IMR-90 (cell line): ENCODE data around the gene ZNF329. TPM values are rescaled to one million over a fixed set of nuclear protein-coding genes. Genes with fewer than 3 reads are reported as not detected.
A peak's percentile ranks its signal among the peaks of the same experiment; 100 is the strongest.

Experiments
- ATAC-seq: fragments of 200-7000 bp; cut with Tn5 transposase; 2 replicates; pipeline ENCODE4 v1.9.1; 2020; ENCODE audit warnings: low read depth, mild to moderate bottlenecking, moderate library complexity
- BruUV-seq: library from RNA; stranded (reverse); fragments of 400-500 nt; replicated peaks from 2 replicates; lab custom pipeline; 2021; lab: Mats Ljungman, UMichigan
- CTCF ChIA-PET: fragments of 300-600 bp; formaldehyde crosslinking; extraction: SDS; loops from one replicate; lab custom pipeline; 2021; ENCODE audit warnings: antibody characterized with exemption; lab: Yijun Ruan, JAX
- POLR2A ChIA-PET: fragments of 300-600 bp; sonication (Branson Sonifier 250); formaldehyde crosslinking; loops from one replicate; lab custom pipeline; 2022; ENCODE audit warnings: antibody characterized with exemption; ENCODE audit not compliant: unreplicated experiment; lab: Charles Lee
- DNase-seq: peaks from one replicate; pipeline ENCODE4 v3.0.0; 2013
- H2AFZ ChIP-seq: replicated peaks from 2 replicates; pipeline ENCODE3; 2013; ENCODE audit warnings: low read length, mild to moderate bottlenecking; ENCODE audit not compliant: poor library complexity
- H2AK5ac ChIP-seq: 2 replicates; pipeline ENCODE4 v1.6.1; 2013; ENCODE audit warnings: low read depth, low read length, inconsistent platforms
- H2AK9ac ChIP-seq: replicated peaks from 2 replicates; pipeline ENCODE3; 2013; ENCODE audit warnings: mild to moderate bottlenecking, low read depth, low read length, moderate library complexity; ENCODE audit not compliant: poor library complexity
- H2BK120ac ChIP-seq: 2 replicates; pipeline ENCODE4 v1.6.1; 2013; ENCODE audit warnings: low read depth, low read length, inconsistent platforms
- H2BK15ac ChIP-seq: 3 replicates; pipeline ENCODE4 v1.6.1; 2013; ENCODE audit warnings: low read depth, low read length, inconsistent platforms
- H2BK20ac ChIP-seq: 2 replicates; pipeline ENCODE4 v1.6.1; 2013; ENCODE audit warnings: low read depth, mild to moderate bottlenecking, inconsistent platforms, low read length, moderate library complexity
- H2BK5ac ChIP-seq: 2 replicates; pipeline ENCODE4 v1.6.1; 2013; ENCODE audit warnings: mild to moderate bottlenecking, low read depth, low read length, inconsistent platforms; ENCODE audit not compliant: poor library complexity, severe bottlenecking
- H3K14ac ChIP-seq: replicated peaks from 2 replicates; pipeline ENCODE4 v1.6.1; 2013; ENCODE audit warnings: low read depth, low read length, inconsistent platforms
- H3K18ac ChIP-seq: 2 replicates; pipeline ENCODE4 v1.6.1; 2013; ENCODE audit warnings: low read depth, low read length, control low read depth
- H3K23ac ChIP-seq: 2 replicates; pipeline ENCODE4 v1.6.1; 2013; ENCODE audit warnings: low read depth, low read length, inconsistent platforms
- H3K27ac ChIP-seq: 2 replicates; pipeline ENCODE4 v1.5.1; 2013; ENCODE audit warnings: mild to moderate bottlenecking, control low read depth, low read length; ENCODE audit not compliant: insufficient read depth
- H3K27me3 ChIP-seq: 2 replicates; pipeline ENCODE4 v1.6.1; 2013; ENCODE audit warnings: low read length; ENCODE audit not compliant: control insufficient read depth, insufficient read depth
- H3K36me3 ChIP-seq: 2 replicates; pipeline ENCODE4 v1.6.1; 2013; ENCODE audit warnings: low read length, mixed read lengths; ENCODE audit not compliant: control insufficient read depth, insufficient read depth
- H3K4ac ChIP-seq: 2 replicates; pipeline ENCODE4 v1.6.1; 2013; ENCODE audit warnings: low read depth, low read length, inconsistent platforms
- H3K4me1 ChIP-seq: 2 replicates; pipeline ENCODE4 v1.6.1; 2013; ENCODE audit warnings: low read length, mixed read lengths; ENCODE audit not compliant: control insufficient read depth, insufficient read depth
- H3K4me2 ChIP-seq: 2 replicates; pipeline ENCODE4 v1.6.1; 2013; ENCODE audit warnings: low read depth, mild to moderate bottlenecking, control low read depth, low read length, moderate library complexity
- H3K4me3 ChIP-seq: 2 replicates; pipeline ENCODE4 v1.5.1; 2013; ENCODE audit warnings: low read depth, mild to moderate bottlenecking, control low read depth, low read length, moderate library complexity; ENCODE audit not compliant: insufficient read depth
- H3K56ac ChIP-seq: 2 replicates; pipeline ENCODE4 v1.6.1; 2013; ENCODE audit warnings: low read length, inconsistent platforms; ENCODE audit not compliant: insufficient read depth; ENCODE audit errors: extremely low read depth
- H3K79me1 ChIP-seq, 2 experiments: 2 replicates each; pipeline ENCODE4 v1.6.1; 2013; ENCODE audit warnings: low read length in 2 of 2, inconsistent platforms in 1 of 2, low read depth in 1 of 2
- H3K9ac ChIP-seq: 2 replicates; pipeline ENCODE4 v1.6.1; 2013; ENCODE audit warnings: low read depth, low read length, control low read depth
- H3K9me1 ChIP-seq: 2 replicates; pipeline ENCODE4 v1.6.1; 2013; ENCODE audit warnings: low read length, inconsistent platforms; ENCODE audit not compliant: insufficient read depth
- H3K9me3 ChIP-seq: 2 replicates; pipeline ENCODE4 v1.6.1; 2013; ENCODE audit warnings: low read length; ENCODE audit not compliant: control insufficient read depth, insufficient read depth
- H4K20me1 ChIP-seq: 2 replicates; pipeline ENCODE4 v1.6.1; 2013; ENCODE audit warnings: low read length, inconsistent platforms; ENCODE audit not compliant: insufficient read depth
- H4K5ac ChIP-seq: 2 replicates; pipeline ENCODE4 v1.6.1; 2013; ENCODE audit warnings: mild to moderate bottlenecking, low read depth, low read length, control low read depth
- H4K8ac ChIP-seq, 2 experiments: 2 replicates each; pipeline ENCODE4 v1.6.1; 2013; ENCODE audit warnings: low read depth in 2 of 2, low read length in 2 of 2, control low read depth in 1 of 2, inconsistent platforms in 1 of 2
- H4K91ac ChIP-seq: 2 replicates; pipeline ENCODE4 v1.6.1; 2013; ENCODE audit warnings: low read depth, low read length, inconsistent platforms; ENCODE audit not compliant: insufficient read depth
- BHLHE40 ChIP-seq: fragments of 150-350 bp; IDR thresholded peaks from 2 replicates; pipeline ENCODE4 v1.6.1; 2016; ENCODE audit warnings: mild to moderate bottlenecking, low read depth, low read length
- CEBPB ChIP-seq: IDR thresholded peaks from 2 replicates; pipeline ENCODE4 v1.6.1; 2012; ENCODE audit warnings: low read depth, low read length, improper control_type of control experiment
- CHD1 ChIP-seq: IDR thresholded peaks from 2 replicates; pipeline ENCODE4 v1.6.1; 2012; ENCODE audit warnings: low read depth, low read length, improper control_type of control experiment
- MAFK ChIP-seq: IDR thresholded peaks from 2 replicates; pipeline ENCODE4 v1.6.1; 2012; ENCODE audit warnings: low read depth, low read length, improper control_type of control experiment
- RCOR1 ChIP-seq: IDR thresholded peaks from 2 replicates; pipeline ENCODE4 v1.6.1; 2012; ENCODE audit warnings: mild to moderate bottlenecking, low read length, improper control_type of control experiment; ENCODE audit not compliant: insufficient replicate concordance
- WGBS, 2 experiments: methylation state at CpG; one replicate each; pipeline versions ENCODE4 v1.1.5 to v1.1.7; 2013; ENCODE audit warnings: missing lambda C conversion rate in 2 of 2; ENCODE audit not compliant: insufficient read length in 1 of 2; ENCODE audit errors: extremely low coverage in 2 of 2; 5-methylcytosine and 5-hydroxymethylcytosine counted together
- dilution Hi-C: fragments of 300-500 bp; cut with HindIII; formaldehyde crosslinking; loops from one replicate; pipeline ENCODE4 v1.14.3; 2018; ENCODE audit warnings: low sequenced_read_pairs; ENCODE audit not compliant: unreplicated experiment
- in situ Hi-C: fragments of 300-500 bp; cut with MboI; formaldehyde crosslinking; loops from 3 replicates; pipeline ENCODE4 v1.14.3; 2019; ENCODE audit warnings: low sequenced_read_pairs, inconsistent platforms, mixed read lengths
- intact Hi-C: fragments of 100-400 bp; cut with micrococcal nuclease; formaldehyde crosslinking; loops from 2 replicates; pipeline ENCODE4 v1.10.0; 2022
- polyA plus RNA-seq, 3 experiments: library from polyadenylated mRNA; depleted of rRNA; stranded (reverse); fragments of >200 nt; gene quantifications; 2 replicates each; pipeline ENCODE4 v1.2.3, GENCODE V29; 2012; ENCODE audit warnings: low replicate concordance in 1 of 3
- total RNA-seq: library from RNA; depleted of rRNA; stranded (reverse); fragments of >200 nt; gene quantifications from 2 replicates; pipeline ENCODE4 v1.2.3, GENCODE V29; 2012
- TF ChIP-seq, protein P1 (sequence below): fragments of 150-350 bp; IDR thresholded peaks from 2 replicates; pipeline ENCODE4 v1.6.1; 2016; ENCODE audit warnings: low read depth, mild to moderate bottlenecking, low read length, moderate library complexity, borderline replicate concordance
- TF ChIP-seq, protein P2 (sequence below): fragments of 150-350 bp; IDR thresholded peaks from 2 replicates; pipeline ENCODE4 v1.6.1; 2017; ENCODE audit warnings: mild to moderate bottlenecking, antibody characterized with exemption, low read length, low read depth

ZNF329 gene
- total and polyA plus RNA-seq, 2 of the 4 experiments (the other 2 are of a cell fraction) = 4.7 to 16.8 TPM

DNA sequence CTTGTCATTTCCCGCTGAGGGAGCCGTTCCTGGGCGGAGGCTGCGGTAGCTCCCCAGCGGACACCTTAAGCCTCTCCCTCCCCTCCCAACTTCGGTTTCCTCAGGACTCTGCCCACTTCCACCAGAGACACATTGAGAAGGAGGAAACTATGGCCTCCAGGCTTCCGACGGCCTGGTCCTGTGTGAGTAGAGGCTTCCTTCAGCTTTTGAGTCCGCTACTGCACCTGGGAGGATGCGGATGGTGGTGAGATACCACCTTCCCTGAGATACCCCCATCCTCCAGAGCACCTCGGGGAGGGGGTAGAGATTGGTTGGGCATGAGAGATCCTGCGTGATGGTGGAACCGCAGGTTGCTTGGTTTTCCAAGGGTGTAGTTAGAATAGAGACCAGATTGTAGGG lies 33.2 kb upstream of the ZNF329 start:
- peak overlapping the region; percentile 85 for H3K4ac ChIP-seq
- POLR2A ChIA-PET = interaction anchor here (1.1 kb wide), 1 partner anchor 13 kb away, joined by 3 read pairs; no protein-coding TSS in a partner anchor

More for the DNA sequence above, 33.2 kb upstream of the ZNF329 start:
- no peaks in the 10 kb centered on the region for H3K4me1 ChIP-seq
- H4K5ac ChIP-seq = peak overlapping the region; percentile 97
- H3K18ac ChIP-seq = peak overlapping the region; percentile 34; the same call in 1 of the 2 replicates
- peak overlapping the region; percentile 98 for H3K4me3 ChIP-seq
- H2AK9ac ChIP-seq = peak overlapping the region; percentile 99
- H3K14ac ChIP-seq = peak overlapping the region; percentile 79
- 29% methylated on average over 1 of the region's 13 CpGs; no CpG with 5 or more reads in 1 of the 2 experiments for WGBS, 2 experiments
- peak overlapping the region; percentile 88 for H2AK5ac ChIP-seq
- H3K27ac ChIP-seq = peak overlapping the region; percentile 91
- ATAC-seq = no peak
- H2BK5ac ChIP-seq = peak overlapping the region; percentile 60
- no peak for DNase-seq
- H3K79me1 ChIP-seq = peaks cover 22 to 31% of the 10 kb centered on the region in 2 experiments; a peak in 3 of 4 replicates
- no peak overlapping the region for H2BK15ac ChIP-seq
- peak overlapping the region; percentile 85 to 100; a peak in 2 of 4 replicates for H4K8ac ChIP-seq
- H3K27me3 ChIP-seq = no peaks in the 10 kb centered on the region
- H3K23ac ChIP-seq = peak overlapping the region; percentile 93; the same call in 1 of the 2 replicates
- peak overlapping the region; percentile 61; the same call in 1 of the 2 replicates for H3K9ac ChIP-seq
- in situ Hi-C loops (no loop called here), dilution Hi-C loops (no loop called here), intact Hi-C loops (loop anchor here (5.0 kb wide), 1 partner anchor 93 kb away; the partner anchor contains the start of gene ZNF8)
- 0 out of 2 replicates have a peak overlapping the region, but pooled peaks have one; percentile 23 for H3K56ac ChIP-seq
- TF ChIP-seq CEBPB = no peak
- TF ChIP-seq, protein P1, sequence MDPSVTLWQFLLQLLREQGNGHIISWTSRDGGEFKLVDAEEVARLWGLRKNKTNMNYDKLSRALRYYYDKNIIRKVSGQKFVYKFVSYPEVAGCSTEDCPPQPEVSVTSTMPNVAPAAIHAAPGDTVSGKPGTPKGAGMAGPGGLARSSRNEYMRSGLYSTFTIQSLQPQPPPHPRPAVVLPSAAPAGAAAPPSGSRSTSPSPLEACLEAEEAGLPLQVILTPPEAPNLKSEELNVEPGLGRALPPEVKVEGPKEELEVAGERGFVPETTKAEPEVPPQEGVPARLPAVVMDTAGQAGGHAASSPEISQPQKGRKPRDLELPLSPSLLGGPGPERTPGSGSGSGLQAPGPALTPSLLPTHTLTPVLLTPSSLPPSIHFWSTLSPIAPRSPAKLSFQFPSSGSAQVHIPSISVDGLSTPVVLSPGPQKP = no peak
- no peak for TF ChIP-seq MAFK
- TF ChIP-seq BHLHE40 = no peak
- no peak for TF ChIP-seq CHD1
- no peak for TF ChIP-seq RCOR1
- TF ChIP-seq, protein P2, sequence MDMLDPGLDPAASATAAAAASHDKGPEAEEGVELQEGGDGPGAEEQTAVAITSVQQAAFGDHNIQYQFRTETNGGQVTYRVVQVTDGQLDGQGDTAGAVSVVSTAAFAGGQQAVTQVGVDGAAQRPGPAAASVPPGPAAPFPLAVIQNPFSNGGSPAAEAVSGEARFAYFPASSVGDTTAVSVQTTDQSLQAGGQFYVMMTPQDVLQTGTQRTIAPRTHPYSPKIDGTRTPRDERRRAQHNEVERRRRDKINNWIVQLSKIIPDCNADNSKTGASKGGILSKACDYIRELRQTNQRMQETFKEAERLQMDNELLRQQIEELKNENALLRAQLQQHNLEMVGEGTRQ = no peak
- CTCF ChIA-PET = no interaction called here
- H3K36me3 ChIP-seq = peaks cover 39% of the 10 kb centered on the region
- H2BK20ac ChIP-seq = no peak overlapping the region
- peak overlapping the region; percentile 100 for H2AFZ ChIP-seq
- peak overlapping the region; percentile 77 for H3K4me2 ChIP-seq
- H3K9me1 ChIP-seq = no peaks in the 10 kb centered on the region
- peaks cover 81% of the 10 kb centered on the region for H3K9me3 ChIP-seq
- H2BK120ac ChIP-seq = peak overlapping the region; percentile 39
- BruUV-seq = TSS peak; percentile 47
- H4K20me1 ChIP-seq = no peaks in the 10 kb centered on the region
- H4K91ac ChIP-seq = no peak overlapping the region; the same call in 1 of the 2 replicates
